ENCODE results near the gene ZNF423.

ZNF423 gene

DNA sequence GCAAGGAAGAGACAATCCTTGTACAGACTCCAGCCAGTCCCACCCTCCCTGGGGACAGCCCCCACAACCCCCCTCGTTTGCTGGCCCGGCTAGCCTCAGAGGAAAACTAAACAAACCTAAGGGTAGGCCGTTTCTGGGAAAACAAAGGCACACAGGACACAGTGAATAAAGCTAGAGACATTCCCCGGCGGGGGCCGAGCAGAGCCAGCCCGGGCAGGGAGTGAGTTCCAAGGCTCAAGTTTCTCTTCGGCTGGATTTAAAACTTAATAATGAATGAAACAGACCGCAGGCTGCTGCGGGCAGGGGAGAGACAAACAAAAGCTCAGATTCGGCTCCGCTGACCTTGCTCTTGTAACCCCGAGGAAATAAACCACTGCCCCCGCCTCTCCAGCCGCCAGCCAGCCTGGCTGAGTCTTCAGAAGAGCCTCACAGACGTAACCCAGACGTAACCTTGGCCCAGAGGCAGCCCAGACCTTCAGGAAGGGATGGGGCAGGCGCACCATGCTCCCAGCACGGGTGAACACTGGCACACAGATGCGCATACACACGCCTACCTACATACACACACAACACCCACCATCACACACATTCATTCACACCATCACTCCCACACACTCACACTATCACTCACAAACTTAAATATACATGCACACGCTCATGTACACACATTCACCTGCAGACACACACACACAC is 216.0 kb downstream of the ZNF423 start:
- DNase-seq (ENCODE audit: low spot score): no peak

DNA sequence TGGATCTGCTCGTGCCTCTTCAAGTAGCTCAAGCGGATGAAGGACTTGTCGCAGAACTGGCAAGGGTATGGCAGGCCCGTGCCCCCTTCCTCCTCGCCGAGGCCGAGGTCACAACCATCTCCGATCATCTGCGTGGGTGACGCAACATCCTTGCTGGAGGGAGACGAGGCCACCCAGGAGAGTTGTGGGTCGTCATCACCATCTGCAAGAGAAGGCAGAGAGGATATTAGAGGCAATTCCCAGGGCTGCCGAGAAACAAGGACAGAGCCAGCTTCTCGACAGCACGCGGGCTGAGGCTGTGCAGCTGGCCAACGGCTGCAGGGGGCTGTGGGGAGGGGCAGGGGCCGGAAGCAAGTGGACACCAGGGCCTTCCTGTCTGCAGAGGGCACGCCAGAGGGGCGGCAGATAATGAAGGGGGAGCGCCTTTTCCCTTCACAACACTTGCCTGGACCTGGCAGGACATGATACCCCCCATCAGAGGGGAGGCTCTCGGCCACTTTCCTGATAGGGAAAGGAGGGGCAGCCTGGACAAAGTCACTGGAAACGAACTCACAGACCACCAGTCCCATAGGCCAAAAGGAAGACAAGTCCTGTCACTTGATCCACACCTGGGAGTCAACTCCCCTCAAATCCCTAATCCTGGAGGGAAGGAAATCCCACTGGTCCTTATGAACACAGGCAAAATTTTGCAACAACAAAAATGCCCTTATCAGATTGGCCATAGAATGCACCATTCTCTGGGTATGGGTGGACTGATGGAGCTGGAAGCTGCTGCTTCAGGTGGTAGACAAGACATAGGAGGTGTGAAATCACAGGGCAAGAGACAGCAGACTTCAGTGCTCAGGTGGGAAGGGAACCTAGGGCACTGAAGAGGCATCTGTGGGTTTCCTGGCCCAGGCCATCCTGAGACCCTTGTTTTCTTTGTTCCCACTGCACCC is 217.0 kb downstream of the ZNF423 start:
- no peak for DNase-seq (ENCODE audit: low spot score)

DNA sequence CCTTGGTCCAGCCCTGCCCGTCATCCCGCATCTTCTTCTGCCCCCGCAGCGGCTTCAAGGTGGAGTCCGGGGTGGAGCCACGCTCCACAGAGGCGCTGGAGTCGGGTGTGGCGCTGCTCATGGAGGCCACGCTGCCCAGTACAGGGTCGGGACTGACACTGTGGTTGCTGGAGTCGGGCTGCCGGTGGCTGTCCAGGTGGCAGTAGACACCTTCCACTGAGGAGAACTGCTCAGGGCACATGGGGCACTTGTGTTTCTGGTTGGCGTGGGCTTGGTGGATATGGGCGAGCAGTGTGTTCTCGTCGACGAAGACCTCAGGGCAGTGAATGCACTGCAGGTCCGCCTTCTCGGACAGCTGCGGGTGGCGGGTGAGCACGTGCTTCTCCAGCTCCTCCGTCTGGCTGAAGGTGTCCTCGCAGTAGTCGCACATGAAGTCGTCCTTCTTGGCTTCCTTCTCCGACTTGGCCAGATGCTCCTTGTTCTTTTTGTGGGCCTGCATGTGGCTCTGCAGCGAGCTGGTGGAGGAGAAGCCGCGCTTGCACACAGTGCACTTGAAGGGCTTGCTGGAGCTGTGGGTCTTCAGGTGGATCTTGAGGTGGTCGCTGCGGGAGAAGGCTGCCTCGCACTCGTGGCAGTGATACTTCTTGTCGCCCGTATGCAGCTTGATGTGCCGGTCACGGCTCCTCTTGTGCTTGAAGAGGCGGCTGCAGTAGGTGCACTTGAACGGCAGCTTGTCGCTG is 217.8 kb downstream of the ZNF423 start:
- DNase-seq (ENCODE audit: low spot score): no peak

DNA sequence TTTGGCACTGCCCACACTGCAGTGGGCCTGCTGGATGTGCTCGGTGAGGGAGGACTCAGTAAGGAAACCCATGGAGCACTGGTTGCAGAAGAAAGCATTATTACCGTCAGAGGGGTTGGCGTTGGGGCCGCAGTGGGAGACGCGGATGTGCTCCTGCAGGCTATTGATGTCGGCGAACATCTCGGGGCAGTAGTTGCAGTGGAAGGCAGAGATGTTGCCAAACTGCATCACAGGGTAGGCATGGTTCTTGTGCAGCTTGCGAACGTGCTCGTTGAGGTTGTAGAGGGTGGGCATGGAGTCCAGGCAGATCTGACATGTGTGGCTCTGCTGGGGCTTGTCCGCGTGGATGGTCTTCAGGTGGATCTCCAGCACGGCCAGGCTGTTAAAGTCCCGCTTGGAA is 218.4 kb downstream of the ZNF423 start:
- no peak for DNase-seq (ENCODE audit: low spot score)

DNA sequence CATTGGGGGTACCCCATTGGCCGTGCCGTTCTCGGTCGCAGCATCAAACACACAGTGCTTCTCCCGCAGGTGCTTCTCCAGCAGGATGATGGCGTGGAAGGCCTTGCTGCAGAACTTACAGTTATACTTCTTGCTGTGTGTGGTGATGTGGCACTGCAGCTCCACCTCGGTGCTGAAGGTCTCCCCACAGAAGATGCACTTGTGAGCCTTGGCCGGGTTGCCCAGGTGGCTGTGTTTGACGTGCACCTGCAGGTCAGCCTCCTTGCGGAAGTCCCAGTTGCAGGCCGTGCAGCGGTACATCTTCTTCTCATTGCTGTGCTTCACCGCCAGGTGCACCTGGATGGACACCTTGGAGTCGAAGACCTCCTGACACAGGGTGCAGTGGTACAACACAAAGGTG is 219.3 kb downstream of the ZNF423 start:
- no peak for DNase-seq (ENCODE audit: low spot score)

DNA sequence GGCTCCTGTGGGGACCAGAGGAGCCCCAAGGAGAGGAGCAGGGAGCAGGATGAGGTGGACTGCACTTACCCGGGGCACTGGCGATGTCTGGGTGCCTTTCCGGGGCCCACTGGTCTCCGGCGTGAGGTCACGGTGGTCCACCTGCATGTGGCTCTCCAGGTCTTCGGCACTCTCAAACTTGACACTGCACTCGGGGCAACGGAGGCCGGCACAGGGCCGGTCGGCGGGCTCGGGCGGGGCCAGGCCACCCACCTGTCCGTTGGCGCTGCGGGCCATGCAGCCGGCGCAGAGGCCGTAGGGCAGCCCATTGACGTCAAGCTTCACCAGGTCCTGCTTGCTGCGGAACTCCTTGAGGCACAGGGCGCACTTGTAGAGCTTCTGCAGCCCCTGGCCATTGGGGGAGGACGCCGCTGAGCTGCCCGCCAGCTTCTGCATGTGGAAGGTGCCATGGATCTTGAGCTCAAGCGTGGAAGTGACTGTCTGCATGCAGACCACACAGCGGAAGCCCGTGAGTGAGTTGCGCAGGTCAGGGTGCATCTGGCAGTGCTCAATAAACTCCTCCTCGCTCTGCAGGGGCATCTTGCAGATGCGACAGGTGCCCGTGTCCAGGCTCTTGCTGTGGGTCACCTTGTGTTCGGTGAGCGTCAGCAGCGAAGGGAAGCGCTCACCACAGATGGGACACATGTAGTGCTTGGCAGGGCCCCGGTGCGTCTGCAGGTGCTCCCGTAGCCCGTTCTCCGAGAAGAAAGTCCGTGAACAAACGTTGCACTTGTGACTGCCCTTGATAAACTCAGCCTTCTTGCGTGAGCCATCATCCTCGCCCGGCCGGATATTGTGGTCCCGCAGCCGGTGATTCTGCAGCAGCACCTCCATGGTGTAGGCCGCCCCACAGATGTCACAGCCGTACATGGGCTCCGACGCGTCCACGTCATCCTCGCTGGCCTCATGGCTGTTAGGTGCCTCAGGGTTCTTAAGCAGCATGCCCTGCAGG is 220.0 kb downstream of the ZNF423 start:
- no peak for DNase-seq (ENCODE audit: low spot score)

DNA sequence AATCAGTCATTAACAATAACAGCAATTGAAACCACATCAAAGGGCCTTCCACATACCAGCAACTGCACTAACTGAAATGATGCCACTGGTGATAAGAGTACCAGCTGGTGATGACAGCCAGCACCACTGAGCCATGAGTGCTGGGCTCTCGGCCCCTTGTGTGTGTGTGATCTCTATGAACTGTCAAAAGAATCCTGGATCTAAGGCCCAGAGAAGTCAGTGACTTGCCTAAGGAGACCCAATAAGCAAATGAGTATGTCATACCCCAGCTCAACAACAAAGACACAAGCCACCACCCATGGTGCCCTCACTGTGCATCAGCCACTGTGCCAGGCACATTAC is 220.9 kb downstream of the ZNF423 start:
- DNase-seq (ENCODE audit: low spot score): no peak

DNA sequence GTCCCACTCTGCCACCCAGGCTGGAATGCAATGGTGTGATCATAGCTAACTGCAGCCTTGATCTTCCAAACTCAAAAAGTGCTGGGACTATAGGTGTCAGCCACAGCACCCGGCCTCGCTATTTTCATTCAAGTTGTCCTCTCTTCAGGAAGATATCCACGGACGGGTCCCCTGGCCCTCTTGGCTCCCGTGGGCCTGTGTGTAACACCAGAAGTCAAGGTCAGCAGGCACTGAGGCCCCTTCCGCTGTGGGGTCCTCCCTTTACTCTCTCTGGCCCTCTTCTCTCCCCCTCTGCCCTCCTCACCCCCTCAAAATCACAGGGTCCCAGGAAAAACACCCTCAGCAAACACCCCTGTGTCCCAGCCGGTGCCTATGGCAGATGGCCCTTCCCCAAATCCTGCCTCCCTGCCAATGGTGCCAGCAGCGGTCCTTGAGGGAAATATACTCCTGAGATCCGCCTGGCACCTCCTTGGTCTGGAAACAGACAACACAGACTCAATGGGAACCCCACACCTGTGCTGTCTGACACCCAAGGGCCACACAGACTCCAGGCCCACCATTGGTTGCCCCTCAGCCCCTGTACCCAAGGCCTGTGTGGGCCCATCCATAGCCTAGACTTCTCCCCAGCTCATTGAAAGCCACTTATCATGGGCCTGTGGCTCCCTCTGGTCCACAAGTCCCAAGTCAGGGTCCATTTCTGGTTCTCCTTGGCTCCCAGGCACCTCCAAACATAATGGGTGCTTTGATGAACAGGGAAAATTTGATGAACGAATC is 221.5 kb downstream of the ZNF423 start:
- no peak for DNase-seq (ENCODE audit: low spot score)

DNA sequence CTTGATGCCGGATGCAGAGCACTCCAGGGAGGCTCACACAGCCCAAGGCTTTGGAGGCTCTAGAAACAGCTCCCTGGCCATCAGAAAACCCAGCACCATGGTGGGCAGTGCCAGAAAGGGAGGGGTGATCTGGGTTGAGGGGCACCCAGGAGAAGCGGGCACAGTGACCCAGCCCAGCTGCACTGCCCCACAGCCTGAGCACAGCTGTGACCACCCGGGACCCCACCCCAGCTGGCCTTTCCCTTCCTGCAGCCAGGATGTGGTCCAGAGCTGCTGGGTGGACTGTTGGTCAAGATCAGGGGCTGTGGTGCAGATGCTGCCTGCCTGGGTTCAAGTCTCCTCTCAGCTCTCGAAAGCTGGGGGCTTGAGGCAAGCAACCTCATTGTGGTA is 223.1 kb downstream of the ZNF423 start:
- DNase-seq (ENCODE audit: low spot score): no peak

DNA sequence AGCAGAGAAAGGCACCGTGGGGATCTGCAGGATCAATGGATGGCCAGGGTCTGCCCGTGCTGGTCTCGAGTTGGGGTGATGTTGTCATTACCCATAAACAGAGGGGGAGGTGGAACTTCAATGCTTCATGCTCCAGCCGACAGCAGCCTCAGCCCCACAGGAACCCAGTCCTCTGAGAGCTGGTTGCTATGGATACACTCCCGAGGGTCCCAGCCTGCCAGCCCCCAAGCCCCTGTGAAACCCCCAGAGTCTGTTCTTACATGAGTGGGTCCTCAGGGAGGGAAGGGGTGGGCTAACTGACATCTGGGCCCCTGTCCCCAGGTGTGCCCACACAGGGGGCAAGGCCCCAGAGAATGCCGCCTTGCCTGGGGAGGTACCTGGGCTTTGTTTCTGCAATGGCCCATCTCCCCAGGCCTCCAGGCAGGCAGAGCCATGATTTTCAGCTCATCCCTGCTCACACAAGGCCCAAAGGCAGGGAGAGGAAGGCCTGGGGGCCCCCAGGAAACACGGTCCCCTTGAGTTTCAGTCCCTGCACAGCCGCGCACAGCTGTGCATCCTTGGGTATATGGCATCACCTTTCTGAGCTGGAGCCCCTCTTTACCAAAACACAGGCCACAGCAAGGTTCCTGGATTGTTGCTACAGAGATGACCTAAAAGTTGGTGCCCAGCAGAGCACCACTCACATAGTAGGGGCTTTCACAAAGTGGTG is 223.7 kb downstream of the ZNF423 start:
- no peak for DNase-seq (ENCODE audit: low spot score)

DNA sequence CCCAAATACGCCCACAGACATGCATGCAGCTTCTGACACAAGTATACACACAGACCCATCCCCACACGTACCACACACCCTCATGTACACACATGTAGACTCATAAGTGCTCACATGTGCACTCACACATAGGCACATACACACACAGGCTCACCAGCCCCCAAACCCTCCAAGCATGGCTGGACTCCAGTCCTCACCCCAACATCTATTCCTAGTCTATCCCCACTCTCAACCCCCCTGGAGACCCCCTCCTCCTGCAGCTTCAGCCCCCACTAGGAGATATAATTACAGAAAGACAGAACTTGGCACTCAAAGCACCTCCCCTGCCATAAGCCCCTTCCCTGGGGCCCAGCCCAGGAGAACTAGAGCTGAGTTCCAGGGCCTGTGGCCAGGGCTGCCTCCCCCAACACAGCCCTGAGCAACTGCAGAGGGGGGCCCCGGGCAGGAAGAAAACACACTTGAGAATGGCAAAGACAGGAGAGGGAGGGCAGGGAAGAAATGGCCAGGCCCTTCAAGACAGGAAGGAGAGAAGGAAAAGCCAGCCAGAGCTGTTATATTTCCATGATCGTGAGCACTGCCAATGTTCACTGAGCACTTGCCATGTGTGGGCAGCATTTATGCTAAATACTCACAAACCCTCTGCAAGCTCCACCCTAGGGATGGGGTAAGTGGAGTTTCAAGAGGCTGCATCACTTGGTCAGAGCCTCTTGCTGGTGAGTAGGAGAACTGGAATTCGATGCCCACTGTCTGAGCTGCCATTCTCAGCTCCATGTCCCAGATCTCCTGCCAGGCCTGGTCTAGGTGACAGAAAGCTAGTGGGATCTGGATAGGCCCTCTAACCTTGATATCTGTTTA is 224.5 kb downstream of the ZNF423 start:
- no peak for DNase-seq (ENCODE audit: low spot score)

DNA sequence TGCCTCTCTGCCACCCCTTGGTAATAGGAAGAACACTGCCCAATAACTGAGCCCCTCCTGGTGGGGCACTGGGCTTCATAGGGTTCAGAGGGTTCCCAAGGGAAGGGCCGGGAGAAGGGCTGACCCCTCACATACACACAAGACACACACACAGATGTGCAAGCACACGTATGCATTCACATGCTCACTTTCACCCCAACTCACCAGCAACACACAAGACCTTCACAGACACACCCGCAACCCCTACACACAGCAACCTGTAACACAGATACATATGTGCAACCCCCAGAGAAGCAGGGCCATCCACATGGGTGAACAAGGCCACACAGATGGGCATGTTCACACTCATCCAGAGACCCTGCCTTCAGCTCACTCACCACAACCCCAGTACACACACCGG is 225.1 kb downstream of the ZNF423 start:
- DNase-seq (ENCODE audit: low spot score): no peak

DNA sequence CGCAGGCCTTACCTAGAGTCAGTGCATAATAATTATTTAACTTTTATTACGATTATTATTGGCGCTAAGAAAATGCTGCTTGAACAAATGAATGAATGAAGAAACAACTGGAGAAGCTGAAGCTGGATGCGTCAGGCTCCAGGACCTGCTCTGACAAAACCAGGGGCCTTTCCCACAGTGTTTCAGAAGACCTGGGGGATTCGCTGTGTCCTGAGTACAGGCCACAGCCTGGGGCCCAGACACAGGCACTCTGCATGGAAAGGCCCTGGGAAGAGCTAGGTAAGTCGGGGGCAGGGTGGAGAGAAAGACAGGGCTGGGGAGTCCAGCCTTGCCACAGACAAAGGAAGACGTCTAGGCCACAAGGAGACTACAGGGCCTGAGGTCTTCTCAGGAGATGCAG is 226.1 kb downstream of the ZNF423 start:
- no peak for DNase-seq (ENCODE audit: low spot score)

DNA sequence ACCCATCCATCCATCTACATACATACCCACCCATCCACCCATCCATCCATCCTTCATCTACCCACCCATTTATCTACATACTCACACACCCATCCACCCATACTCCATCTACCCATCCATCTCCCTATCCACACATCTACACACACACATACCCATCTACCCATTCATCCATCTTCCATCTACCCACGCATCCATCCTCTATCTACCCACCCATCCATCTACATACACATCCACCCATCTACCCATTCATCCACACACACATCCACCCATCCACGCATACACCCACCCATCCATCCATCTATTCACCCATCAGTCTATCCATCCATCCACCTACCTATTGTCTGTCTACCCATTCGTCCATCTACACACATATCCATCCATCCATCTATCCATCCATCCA is 227.8 kb downstream of the ZNF423 start:
- no peak for DNase-seq (ENCODE audit: low spot score)

DNA sequence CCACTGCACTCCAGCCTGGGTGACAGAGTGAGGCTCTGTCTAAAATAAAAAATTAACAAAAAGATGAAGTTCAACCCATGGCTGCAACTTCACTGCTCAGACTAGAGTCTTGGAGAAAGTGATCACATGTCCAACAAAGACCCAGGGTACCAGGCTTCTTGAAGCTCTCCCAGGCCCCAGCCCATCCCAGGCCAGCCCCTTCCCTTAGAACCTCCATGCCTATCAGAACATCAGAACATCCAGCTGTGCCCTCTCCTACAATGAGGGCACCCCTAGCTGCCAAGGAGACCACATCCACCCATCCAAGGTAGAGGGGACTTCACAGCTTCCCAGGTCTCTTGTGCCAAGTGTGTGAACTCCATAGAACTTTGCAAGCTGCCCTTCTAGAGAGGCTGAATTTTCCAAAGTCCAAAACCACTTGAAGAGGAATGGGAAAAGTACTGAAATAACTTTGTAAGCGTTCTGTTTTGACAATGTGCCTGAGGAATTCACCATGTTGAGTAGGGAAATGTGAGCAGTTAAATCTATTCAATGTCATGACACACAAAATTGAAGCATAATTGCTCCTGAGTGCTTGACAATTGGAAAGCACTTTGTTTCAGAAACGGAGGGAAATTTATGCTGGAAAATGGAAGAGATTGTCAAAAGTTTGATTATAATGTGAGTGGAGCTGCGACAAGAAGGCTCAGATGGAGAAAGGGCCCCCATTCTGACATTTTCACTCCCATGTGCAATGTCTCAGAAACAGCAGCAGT is 230.4 kb downstream of the ZNF423 start:
- no peak for DNase-seq (ENCODE audit: low spot score)

DNA sequence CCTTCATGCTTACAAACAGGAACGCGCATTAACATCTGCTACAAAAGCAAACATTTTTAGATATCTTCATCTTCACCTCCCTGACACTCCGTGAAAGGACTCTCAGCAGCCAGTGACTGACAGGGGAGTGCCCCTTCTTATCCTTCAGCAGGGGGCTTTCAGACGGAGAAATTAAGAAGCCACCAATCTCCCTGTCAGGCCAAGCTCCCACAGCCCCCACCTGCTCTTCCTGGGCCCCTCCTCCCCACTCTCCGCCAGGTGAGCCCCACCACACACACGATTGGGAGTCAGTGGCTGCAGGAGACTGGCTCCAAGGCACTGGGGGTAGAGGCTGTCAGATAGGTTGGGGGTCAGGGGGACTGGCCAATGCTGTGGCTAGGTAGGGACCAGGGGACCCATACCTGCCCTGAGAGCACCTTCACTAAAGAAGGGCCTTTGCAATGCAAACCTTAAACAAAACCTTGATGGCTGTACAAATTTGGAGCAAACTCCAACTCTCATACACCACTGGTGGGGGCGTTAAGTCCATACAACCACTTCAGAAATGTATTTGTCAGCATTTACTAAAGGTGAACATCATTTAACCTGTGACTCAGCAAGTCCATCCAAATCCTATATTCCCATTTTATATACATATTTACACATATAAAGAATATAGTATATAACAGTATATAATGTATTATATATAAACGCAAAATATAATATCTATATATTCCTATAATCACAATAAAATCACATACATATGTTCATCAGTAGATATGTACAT is 232.2 kb downstream of the ZNF423 start:
- DNase-seq (ENCODE audit: low spot score): no peak

Measured in germinal center (tissue), 1 donor.